Measurements from ENCODE around the gene DHX58.

Gene DHX58

DNA sequence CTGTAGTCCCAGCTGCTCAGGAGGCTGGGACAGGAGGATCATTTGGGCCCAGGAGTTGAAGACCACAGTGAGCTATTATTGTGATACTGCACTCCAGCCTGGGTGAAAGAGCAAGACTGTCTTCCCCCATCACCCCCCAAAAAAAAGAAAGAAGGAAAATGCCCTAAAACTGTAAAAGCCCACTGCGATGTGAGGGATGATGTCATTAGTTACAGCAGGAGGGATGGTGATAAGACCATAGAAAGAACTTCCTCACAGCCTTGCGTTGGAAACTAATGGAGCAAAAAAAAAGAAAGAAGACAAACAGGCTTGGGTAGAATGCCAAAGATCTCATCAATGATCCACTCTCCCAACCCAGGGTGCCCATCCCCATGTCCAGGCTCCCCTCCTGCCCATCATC, 33.0 kb downstream of the DHX58 start:
- DNase-seq = no peak

DNA sequence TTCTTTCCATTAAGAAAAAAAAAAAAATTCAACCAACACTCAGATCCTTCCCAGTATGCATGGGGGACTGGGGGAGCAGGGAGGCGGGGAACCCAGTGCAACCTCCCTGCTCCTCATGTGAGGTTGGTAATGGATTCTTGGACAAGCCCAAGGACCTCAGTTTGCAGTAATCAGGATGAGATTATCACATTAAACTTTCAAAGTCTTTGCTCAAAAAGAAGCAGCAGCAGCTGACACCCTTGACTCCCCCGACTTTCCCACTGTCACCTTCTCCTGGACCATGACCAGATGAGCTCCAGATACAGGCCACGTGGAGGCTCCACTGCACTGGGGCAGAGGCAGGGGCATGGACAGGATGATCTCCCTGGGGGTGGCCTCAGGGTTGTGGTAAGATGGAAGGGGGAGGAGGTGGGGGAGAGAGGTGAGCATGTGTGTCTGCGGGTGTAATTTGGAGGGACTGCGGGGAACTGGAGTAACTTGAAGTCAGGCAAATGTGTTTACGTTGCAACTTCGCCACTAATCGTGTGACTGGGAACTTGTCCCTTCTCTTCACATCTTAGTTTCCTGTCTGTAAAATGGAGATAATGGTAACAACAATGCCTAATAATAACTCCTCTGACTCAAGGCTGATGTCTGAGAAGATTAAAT, 34.0 kb downstream of the DHX58 start:
- DNase-seq = no peak

DNA sequence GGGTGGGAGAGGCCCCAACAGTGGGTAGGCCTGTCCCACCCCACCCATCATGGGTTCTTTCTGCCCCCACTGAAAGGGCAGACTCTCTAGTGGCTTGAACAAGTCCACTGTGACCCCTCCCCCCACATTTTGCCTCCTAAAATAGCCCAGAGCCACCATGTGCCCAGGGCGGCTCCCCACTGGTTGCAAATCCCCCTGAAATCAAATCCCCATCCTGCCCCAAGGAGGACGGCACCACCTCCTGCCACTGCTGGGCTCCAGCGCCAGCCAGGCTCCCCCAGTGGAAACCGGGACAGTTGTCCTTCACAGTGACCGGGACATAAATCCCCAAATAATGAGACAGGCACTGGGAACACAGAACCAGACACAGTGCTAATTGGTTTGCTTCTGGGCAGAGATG, 34.8 kb downstream of the DHX58 start:
- no peak for DNase-seq

DNA sequence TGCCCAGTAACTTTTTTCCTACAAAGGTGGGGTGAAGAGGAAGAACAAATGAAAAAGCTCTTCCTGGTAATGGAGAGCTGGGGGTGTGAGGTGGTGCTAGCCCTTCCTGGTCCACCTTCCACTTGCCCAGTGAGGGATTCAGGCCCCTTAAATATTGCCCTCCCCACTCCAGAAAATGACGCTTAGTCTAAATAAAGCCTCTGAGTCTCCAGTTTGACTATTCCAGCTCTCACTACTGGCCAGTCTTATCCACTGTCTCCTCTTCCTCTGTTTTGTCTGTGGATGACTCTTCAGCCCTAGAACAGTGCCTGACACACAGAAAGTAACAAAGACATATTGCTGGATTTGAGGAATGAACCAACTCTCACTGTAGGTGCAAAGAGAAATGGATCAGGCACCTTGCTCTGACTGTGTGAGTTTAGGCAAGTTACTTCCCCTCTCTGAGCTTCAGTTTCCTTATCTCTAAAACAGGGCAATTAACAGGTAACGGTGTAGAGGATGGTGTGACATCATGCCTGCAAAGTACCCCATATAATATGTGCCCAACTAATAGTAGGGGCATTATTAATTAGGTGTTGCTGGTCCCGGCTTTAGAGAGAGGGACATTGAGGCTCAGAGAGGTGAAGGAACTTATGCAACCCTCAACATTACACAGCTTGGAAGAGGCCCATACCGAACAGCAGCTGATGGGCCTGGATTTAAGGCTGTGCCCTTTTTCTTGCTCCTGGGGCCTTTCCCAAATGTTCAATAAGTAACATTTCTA, 35.5 kb downstream of the DHX58 start:
- DNase-seq = no peak

DNA sequence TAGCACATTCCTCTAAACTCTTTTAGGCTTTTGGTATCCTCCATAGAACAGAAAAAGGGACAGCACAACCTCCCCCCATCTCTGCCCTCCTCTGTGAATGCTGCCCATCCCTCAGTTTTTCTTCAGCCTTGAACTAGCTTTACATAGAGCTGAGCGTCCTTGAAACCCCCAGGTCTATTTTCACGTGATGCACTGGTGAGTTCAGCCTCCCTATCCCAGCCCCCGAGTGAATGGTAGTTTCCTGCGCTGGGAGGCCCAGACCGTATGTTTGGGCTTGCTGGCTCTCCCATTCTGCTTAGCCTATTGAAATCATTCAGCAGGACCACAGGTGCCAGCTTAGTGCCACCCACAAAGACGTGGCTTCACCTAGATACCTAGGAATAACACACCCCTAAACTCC, 36.7 kb downstream of the DHX58 start:
- DNase-seq = no peak

DNA sequence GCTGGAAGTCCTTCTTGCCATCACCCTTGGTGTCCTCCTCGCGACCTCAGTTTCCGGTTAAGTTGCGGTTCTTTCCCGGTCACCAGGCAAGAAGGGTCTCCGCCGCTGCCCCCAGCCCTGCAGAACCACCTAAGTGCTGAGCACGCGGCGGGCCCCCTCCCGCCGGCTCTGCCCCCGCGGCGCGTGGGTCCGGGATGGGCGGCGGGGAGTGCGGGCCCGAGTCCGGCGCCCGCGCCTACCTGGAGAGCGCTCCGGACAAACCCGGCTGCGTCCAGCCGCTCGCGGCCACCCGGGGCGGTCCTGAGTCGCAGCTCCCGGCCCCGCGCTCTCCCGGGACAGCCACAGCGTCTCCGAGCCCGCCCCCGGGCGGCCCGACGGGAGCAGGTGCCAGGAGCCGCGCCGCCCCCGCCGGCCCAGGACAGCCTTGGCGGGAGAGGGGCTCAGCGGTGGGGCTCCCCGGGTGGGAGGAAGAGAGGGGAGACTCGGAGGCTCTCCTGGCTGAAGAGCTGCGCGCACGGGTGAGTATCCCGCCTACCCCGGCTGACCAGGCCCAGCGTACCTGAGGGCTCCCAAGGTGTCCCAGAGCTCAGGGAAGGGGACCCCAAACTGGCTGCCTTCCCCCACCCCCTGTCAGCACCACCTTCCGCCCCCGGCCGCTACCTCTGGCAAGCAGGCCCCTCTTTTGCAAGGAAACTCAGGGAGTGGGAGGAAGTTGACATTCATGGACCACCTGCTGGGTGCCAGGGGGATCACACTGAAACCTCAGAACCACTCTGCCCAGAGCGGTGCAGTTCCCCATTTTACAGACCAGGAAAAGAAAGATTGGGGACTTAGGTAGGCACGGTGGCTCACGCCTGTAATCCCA, 40.0 kb downstream of the DHX58 start:
- peak; percentile 23 for DNase-seq

DNA sequence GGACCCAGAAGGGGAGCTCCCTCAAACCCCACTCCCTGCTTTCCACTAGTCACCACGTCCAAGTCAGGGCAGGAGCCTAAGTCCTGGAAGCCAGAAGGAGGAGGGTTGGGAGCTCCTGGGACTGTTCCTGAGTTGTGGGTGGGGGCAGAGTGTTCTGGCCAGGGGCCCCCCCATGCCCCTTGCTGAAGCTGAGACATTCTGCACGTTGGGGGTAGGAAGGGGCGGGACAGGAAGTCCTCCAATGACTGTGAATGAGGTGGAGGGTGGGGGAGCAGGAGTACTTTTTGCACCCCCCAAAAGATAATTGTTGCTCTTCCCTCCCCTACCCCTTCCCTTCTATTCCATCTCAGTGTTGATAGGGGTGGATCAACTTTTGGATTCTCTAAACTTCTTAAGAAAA, 40.7 kb downstream of the DHX58 start:
- peak; percentile 17 for DNase-seq

DNA sequence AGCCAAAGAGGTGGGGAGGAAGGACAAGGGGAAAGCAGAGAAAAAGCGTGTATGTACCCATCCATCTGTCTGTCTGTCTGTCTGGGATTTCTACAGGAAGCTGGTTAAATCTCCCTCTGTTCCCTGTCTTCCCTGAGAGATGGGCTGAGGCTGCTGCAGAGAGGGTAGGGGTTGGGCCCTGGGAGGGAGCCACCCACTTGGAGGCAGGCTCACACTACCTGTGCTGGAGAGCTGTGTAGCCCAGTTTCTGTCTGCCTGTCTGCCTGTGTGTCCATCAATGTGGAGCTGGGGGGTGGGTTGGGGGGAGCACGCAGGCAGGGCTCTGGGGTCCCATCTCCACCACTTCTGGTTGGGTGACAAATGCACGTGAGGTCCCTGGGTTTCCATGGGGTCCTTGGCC, 43.5 kb downstream of the DHX58 start:
- no peak for DNase-seq

DNA sequence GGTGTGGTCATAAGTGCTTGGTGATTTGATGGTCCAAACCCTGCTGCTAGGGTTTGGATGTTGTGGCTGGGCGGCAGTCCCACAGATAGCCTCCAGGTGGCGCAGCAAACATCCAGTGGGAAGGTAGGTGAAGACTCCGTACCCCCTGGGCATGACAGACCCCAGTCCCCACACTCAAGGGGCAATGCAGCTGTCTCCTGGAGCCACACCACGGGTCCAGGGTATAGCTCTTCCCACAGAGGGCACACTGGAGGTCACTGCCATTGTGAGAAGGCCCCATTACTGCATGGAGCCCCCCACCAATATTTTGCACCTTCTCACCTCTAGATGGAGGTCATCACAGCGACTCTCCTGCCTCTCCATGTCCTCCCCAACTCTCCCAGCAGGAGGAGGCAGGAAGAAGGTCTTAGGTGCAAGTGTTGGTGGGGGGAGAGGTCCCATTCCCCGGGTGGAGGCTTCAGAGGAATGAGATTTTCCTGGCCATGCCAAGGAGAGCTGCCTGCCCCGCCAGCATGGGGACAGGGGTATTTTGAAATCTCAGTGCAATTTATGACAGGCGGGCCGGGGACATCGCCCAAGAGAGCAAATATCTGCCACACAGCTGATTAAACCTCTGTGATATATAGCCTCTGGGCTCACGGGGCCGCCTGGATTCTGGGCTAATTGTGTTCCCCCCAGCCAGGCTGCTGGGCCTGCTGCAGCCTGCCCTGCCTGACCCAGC, 45.0 kb downstream of the DHX58 start:
- DNase-seq = peak; percentile 79

DNA sequence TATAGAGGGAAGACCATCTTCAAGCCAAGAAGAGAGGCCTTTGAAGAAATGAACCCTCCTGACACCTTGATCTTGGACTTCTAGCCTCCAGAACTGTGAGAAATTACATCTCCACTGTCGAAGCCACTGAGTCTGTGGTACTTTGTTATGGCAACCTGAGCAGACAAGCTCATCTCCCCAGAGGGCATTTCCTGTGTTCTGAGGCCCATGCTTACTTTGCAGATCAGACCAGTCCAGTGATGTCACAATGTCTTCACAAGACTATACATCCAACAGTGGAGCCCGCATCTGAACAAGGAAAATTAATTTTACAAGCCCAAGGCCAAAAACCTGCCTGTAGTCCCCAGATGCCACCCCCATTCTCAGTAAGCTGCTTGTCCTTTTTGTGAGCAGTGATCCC, 47.3 kb downstream of the DHX58 start:
- DNase-seq = no peak

DNA sequence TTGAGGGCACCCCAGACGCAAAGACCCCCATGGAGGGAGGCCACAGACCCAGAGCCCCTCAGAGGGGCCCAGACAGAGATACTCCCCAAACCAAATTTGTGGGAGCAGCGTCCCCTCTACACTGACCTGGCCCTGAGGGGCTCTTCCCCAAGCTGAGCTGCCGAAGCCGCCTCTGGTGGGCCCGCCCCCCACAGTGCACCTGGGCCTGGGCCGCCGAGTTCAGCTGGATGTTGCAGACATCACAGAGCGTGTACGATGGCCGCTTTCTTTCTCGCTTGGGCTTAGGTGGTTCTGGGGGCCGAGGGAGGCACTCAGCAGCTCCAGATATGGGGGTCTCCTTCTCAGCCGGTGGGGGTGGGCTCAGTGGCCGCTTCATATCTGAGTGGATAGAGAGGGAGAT, 49.8 kb downstream of the DHX58 start:
- no peak for DNase-seq

DNA sequence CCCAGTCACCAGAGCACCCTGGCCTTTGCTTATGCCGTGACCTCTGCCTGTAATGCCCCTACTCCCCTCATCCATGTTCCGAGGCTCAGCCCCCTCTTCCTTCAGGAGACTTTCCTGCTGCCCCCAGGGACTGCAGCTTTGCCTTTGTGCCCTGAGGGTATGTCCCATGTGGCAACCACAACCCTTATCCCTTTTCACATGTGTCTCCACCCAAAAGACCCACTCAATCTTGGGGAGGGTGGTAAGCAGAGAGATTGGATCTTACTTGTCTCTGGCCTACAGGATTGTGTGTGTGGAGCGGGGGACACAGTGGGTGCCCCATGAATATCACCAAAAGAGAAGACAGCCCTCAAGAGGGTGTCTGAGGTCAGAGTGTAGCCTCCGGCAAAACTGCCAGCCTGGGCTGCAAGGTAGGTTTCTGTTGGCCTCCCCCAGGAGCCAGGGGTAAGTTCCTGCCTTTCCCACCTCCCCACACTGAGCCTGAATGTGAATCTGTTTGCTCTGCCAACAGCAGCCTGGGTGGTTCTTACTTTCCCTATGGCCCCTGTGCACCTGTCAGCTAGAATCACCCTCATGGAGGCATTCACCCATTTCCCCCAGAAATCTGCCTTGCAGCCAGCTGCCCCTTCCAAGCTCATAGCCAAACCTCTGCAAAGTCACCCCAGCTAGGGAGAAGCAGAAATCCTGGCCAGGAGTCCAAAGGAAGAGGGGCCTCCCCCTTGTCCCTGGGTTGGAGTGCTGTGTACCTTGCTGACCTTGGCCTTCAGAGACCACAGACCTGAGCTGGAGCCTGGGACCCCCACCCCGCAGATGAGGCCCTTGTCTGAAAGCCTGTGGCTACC, 50.6 kb downstream of the DHX58 start:
- no peak for DNase-seq

DNA sequence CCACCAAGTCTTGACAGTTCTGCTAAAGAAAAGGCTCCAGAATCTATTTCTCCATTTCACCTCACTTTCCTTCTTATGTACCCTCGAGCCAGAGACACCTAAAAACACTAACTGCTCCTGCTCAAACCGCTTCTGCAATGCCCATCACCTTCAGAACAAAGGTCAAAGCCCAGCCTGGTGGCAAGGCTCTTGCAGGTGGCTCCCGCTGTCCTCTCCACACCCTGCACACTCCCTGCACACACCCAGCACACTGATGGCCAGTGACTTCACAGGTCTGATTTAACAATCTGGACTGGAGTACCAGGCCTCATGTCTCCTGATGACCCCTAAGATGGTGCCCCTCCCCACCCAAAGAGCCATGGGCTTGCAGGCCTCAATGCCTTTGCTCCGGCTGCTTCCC, 52.3 kb downstream of the DHX58 start:
- no peak for DNase-seq

DNA sequence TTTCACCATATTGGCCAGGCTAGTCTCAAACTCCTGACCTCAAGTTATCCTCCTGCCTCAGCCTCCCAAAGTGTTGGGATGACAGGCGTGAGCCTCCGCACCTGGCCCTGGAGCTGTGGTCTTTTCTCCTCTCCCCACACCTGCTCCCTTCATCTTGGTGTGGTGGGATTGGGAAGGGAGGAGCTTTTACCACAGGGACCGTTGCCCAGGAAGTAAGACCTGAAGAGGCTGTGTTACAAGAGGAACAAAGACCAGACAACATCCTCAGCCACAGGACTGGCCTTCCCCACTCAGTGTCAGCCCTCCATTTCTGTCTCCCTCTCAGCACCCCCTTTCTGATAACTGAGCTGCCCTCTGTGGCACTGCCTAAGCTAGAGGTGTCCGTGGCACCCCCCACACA, 52.7 kb downstream of the DHX58 start:
- no peak for DNase-seq

DNA sequence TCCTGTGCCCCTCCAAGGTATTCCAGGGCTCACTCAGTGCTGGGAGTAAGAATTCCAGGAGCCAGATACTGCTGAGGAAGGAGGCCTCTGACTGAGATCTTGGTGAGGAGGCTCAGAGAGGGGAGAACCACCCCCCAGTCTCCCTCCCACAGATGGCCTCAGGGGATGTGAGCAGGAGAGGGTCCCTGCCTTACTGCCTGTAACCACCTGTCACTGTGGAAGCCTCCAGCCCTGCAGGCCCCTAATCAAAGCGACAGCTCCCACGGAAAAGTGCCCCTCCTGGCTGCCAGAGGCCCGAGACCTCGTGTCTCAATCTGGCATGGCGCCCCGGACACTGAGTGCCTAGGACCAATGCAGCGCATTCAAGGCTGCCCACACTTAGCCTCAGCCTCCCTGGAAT, 54.5 kb downstream of the DHX58 start:
- DNase-seq = no peak

DNA sequence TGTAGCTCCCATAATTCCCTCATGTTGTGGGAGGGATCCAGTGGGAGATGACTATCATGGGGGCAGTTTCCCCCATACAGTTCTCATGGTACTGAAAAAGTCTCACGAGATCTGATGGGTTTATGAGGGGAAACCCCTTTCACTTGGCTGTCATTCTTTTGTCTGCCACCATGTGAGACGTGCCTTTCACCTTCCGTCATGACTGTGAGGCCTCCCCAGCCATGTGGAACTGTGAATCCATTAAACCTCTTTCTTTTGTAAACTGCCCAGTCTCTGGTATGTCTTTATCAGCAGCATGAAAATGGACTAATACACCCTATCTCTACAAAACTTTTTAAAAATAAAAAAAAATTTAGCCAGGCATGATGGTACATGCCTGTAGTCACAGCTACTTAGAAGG, 55.9 kb downstream of the DHX58 start:
- no peak for DNase-seq

DNA sequence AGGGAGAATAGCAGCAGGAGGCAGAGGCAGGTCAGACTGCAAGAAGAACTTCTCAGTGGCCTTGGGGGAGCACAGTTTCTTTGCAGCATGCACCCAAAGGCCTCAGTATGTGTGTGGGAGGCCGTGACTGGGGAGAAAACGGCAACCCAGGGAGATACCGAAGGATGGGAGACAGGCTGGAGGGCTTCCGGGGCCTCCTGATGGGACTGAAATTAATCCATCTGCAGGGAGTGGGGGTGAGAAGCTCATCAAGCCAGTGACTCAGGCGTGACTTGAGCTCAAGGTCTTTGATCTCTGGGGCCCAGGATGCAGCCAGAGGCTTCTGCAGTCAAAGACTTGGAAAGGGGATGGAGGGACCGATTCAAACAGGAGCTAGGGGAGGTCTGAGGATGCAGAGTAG, 57.0 kb downstream of the DHX58 start:
- DNase-seq = no peak

DNA sequence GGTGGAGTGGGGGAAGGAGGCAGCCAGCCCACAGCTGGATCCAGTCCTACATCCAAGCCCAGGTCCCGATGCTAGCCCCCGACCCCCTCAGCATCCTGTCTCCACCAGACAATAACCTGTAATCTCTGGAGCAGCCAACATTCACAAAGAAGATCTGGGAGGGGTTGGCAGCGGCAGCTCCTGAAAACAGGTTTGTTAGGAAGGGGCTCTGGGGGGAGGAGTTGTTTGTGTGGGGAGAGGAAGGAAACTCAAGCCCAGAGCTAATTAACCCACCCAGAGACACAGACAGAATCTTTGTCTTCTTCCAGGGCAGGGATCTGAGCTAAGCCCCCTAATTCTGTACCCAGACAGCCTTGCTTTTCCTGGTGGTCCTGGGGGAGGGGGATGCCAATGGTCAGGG, 57.5 kb downstream of the DHX58 start:
- DNase-seq = no peak

DNA sequence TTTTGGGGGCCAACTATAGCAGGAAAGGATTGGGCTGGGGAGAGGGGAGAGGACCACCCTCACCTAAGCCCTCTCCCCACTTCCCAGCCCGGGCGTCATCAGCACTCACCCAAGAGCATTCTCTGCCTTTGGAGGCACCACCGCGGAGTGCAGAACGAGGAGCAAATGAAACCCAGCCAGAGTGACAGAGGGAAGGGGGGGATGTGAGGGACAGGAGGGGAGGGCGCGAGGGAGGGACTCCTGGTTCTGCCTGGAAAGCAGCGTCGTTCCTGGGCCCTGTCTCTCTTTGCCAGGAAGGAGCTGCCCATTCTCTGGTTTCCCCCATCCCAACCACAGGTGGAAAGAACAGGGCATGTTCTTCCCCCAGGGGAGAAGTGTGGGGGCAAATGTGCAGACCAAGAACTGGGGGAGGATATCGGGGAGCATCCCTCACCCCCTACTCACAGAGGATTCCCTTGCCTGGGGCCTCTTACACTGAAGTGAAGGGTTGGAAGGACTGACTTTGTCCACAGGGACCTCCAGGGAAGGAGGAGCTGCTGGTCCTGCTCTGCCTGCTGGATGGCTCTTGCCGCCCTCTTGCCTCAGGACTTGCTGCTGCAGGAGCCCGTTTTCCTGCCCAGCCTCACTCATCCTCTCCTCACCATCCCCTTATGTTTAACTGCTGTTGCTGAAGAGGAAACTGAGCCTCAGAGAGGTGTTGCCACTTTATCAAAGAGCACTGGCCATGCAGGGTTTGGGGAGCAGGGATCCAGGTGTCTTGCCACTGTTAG, 58.6 kb downstream of the DHX58 start:
- no peak for DNase-seq

DNA sequence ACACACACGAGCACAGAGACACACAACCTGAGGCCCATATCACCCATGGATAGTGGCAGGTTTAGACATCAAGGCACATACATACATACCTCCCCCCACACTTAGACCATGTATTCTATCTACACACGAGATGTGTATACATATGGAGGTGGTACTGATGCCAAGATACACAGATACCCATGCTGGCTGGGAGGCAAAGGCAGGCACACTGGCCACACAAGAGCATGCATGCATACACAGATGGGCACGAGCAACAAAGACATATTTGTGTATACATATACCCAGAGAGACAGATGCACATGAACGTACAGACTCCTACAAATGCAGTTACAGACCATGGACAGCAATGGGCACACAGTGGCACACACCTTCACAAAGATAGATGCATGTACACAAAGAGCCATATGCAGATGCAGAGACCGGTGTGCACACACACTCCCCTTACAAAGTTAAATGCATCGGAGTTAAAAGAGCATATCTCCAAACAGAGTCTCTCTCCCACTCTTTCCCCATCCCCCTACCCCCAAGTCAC, 60.1 kb downstream of the DHX58 start:
- DNase-seq = no peak

DNA sequence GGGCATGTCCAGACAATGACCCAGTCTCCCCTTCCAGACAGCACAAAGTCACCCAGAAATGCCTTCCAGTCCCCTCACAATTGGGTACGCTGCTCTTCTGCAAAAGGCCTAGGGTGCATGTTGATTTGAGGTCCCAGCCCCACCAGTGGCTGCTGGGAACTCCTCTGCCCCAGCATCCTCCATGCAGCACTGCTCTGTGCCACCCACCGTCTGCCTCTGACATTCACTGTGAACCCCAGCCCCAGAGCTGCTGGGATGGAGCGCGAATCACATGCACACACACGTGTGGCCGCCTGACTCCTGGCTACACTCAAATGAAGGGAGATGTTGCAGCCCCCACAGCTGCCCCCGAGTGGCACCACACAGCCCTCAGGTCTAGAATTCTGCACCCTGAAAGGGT, 60.9 kb downstream of the DHX58 start:
- no peak for DNase-seq

Measured in stimulated activated CD4-positive, alpha-beta T cell treated with anti-CD3 and anti-CD28 coated beads, Interleukin-15, amount 100 ng/mL, for 24 hours (primary cell).